OCI-LY3 (cell line): ENCODE data around the gene TUBA1C.

ENCODE experiments used
- EZH2phosphoT487 ChIP-seq: fragments of 200-600 bp; shearing (Covaris generic); IDR thresholded peaks from 2 replicates; pipeline ENCODE4 v1.6.1; 2018; ENCODE audit warnings: antibody characterized with exemption, mixed run types, low read depth
- TF ChIP-seq, protein P1 (sequence below): fragments of 200-600, 300-600 bp; sonication (generic); IDR thresholded peaks from 2 replicates; pipeline ENCODE4 v1.5.1; 2014; ENCODE audit warnings: antibody characterized with exemption, low read length, low read depth

DNA sequence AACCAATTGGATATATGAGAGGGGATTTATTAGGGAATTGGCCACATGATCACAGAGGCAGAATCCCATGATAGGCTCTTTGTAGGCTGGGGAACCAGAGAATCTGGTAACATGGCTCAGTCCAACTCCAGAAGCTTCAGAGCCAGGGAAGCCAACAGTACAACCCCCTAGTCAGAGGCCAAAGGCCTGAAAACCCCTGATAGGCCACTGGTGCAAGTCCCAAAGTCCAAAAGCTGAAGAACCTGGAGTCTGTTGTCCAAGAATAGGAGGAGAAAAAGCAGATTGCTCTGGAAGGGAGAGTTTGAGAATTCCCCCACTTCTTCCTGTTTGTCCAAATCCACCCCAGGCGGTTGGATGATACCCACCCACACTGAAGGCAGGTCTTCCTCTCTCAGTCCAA is 49.9 kb downstream of the TUBA1C start:
- TF ChIP-seq, protein P1, sequence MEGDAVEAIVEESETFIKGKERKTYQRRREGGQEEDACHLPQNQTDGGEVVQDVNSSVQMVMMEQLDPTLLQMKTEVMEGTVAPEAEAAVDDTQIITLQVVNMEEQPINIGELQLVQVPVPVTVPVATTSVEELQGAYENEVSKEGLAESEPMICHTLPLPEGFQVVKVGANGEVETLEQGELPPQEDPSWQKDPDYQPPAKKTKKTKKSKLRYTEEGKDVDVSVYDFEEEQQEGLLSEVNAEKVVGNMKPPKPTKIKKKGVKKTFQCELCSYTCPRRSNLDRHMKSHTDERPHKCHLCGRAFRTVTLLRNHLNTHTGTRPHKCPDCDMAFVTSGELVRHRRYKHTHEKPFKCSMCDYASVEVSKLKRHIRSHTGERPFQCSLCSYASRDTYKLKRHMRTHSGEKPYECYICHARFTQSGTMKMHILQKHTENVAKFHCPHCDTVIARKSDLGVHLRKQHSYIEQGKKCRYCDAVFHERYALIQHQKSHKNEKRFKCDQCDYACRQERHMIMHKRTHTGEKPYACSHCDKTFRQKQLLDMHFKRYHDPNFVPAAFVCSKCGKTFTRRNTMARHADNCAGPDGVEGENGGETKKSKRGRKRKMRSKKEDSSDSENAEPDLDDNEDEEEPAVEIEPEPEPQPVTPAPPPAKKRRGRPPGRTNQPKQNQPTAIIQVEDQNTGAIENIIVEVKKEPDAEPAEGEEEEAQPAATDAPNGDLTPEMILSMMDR = no peak
- no peak for TF ChIP-seq EZH2phosphoT487
